CMK (cell line): ENCODE data around the gene NUPR1.
"Not testable (repeated sequence)": the region's sequence is repeated elsewhere in the genome, so short reads cannot be mapped to it uniquely, and the experiment has no call there.

ENCODE experiments used
- DNase-seq: peaks from one replicate; pipeline ENCODE4 v3.0.0-alpha.2; 2010; ENCODE audit warnings: low read depth

Gene NUPR1, protein sequence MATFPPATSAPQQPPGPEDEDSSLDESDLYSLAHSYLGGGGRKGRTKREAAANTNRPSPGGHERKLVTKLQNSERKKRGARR

GRCh38 chr16:28538733-28539596 lies at the start of gene NUPR1:
NUPR1 (minus strand) TSS chr16:28538974; CDS start chr16:28538907, 67 bp downstream.
- DNase-seq: no peak

- DNase-seq: no peak
Measured at GRCh38 chr16:28587386-28587785, 48.6 kb upstream of the NUPR1 start.

GRCh38 chr16:28586466-28586865 lies 47.7 kb upstream of the NUPR1 start:
- no peak for DNase-seq

DNA sequence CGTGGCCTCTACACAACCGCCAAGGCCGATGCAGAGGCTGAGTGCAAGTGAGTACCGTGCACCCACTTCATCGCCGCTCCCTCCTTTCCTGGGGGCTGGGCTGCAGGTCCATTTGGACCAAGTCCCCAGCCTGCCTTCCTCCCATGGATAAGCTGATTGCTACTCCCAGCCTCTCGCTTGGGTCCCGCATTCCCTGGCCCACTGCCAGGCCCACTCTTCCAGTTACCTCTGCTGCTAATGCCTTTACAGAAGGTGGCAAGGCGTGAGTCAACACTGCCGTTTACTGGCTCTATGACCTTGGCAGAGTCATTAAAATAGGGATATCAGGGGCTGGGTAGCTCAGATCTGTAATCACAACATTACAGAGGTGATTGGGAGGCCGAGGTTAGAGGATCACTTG lies 46.9 kb upstream of the NUPR1 start:
- DNase-seq: no peak

DNA sequence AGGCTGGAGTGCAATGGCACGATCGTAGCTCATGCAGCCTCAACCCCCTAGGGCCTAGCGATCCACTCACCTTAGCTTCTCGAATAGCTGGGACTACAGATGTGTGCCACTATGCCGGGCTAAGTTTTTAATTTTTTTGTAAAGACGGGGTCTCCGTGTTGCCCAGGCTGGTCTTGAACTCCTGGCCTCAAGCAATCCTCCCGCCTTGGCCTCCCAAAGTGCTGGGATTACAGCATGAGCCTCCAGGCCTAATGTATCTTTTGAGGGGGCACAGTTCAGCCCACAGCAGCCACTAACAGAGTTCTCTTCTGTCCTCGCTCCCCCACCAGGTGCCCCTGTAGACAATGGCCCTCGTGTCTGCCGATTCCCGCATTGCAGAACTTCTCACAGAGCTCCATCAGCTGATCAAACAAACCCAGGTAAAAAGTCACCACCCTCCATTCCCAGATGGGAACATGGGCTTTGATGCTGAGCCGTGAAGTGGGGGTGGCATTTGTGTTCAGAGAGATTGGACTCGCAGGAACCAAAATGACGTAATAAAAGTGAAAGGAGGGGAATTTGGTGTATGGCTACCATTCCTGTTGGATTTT lies 42.0 kb upstream of the NUPR1 start:
- DNase-seq: no peak

DNA sequence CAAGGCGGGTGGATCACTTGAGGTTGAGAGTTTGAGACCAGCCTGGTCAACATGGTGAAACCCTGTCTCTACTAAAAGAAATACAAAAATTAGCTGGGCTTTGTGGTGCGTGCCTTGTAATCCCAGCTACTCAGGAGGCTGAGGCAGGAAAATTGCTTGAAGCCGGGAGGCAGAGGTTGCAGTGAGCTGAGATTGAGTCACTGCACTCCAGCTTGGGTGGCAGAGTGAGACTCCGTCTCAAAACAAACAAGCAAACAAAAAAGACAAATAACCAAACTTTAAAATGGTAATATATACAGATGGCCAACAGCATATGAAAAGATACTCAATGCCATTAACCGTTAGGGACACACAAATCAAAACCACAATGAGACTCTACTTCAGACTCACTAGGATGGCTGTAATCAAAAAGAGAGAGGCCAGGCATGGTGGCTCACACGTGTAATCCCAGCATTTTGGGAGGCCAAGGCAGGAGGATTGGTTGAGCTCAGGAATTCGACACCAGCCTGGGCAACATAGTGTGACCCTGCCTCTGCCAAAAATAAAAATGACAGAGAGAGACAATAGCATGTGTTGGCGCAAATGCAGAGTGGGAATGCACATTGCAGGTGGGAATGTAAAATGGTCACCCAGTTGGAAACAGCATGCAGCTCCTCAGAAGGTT lies 36.8 kb upstream of the NUPR1 start:
- DNase-seq: no peak

DNA sequence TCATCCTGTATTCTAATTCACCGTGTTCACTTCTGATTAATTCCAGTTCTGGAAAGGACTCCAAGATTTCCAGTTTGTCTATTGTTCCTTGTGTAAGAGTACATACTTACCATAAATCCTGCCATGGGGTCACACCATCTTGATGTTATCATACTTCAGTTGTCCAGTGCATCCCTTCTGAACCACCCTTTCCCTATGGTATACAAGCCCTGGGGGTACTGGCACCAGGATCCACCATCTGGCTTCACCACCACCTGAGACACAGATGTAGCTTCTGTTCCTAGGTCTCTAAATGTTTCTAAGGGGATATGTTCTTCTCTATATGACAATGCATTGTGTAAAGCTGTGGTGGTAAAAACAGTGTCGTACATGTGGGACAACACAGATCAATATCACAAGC lies 36.2 kb upstream of the NUPR1 start:
- no peak for DNase-seq

GRCh38 chr16:28573738-28574718 lies 35.3 kb upstream of the NUPR1 start:
- DNase-seq: no peak

DNA sequence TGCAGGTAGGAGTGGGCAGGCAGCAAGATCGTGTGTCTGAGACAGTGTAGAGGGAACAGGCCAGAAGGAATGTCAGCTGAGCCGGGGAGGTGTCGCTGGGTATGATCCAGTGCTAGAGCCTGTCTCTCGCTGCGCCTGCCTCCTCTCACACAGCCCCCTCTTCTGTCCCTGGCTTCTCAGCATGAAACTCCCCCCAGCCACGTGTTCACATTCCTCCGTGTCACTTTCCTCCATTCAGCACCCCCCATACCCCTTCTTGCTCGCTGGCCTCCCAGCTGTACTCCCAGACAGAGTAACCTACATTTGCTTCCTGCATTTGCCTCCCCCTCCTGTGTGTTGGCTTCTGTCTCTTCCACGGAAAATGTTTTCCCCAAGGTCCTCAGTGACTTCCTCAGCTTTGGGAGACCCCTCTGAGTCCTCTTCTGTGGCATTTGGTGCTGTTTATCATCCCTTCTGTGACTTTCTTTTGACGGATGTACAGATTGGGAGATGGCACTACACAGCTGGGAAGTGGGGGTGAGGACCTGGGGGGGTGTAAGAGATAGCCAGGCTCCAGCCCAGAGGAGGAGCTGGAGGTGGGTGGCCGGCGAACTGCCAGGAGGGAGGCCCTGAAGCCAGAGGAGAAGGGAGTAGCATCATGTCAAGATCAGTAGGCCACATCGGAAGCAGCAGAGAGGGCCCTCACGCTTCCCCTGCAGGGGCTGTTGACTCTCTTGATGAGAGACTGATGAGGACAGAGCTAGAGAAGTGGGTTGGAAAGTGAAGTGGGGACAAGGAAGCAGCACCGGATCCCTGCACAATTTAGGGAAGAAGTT lies 34.1 kb upstream of the NUPR1 start:
- no peak for DNase-seq

DNA sequence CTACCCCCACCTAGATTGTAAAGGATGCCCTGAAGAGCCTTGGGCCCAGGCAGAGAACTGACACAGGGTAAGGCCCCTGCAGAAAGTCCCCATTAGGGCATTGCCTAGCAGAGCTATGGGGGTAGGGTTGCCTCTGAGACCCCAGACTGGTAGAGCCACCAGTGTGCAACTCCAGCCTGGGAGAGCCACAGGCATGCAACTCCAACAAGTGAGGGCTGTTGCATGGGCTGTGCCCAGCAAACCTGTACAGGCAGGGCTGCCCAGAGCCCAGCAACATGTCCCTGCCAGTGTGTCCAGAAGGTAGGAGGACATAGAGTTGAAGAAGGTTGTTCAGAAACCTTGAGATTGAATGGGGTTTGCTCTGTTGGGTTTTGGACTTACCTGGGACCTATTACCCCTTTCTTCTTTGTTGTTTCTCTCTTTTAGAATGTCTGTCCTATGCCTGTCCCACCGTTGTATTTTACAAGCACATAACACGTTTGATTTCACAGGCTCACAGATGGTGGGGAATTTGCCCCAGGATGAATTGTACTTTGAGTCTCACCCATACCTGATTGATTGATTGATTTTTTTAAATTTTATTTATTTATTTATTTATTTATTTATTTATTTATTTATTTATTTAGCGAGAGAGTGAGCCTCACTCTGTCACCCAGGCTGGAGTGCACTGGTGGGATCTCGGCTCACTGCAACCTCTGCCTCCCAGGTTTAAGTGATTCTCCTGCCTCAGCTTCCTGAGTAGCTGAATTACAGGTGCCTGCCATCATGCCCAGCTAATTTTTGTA lies 31.4 kb upstream of the NUPR1 start:
- DNase-seq: no peak

- no peak for DNase-seq
Measured at GRCh38 chr16:28569021-28569420, 30.2 kb upstream of the NUPR1 start.

DNA sequence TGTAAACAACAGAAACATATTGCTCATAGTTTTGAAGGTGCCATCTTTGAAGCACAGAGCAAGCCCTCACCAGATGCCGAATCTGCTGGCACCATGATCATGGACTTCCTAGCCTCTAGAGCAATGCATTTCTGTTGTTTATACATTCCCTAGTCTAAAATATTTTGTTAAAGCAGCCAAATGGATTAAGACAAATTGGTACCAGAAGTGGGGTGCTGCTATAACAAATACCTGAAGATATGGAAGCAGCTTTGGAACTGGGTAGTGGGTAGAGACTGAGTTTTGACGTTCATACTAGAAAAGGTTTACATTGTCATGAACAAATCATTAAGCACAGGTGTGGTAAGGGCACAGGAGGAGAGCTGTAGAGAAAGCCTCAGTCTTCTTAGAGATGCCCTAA lies 28.5 kb upstream of the NUPR1 start:
- DNase-seq: no peak

GRCh38 chr16:28566233-28566925 lies 27.6 kb upstream of the NUPR1 start:
- DNase-seq: not testable (repeated sequence)

- no peak for DNase-seq
Measured at GRCh38 chr16:28563218-28563617, 24.4 kb upstream of the NUPR1 start.

- no peak for DNase-seq
Measured at GRCh38 chr16:28562199-28562598, 23.4 kb upstream of the NUPR1 start.

GRCh38 chr16:28561557-28562187 lies 22.9 kb upstream of the NUPR1 start:
- no peak for DNase-seq

- no peak for DNase-seq
Measured at GRCh38 chr16:28558456-28558855, 19.7 kb upstream of the NUPR1 start.

- DNase-seq: no peak
Measured at GRCh38 chr16:28556914-28557320, 18.1 kb upstream of the NUPR1 start.

- DNase-seq: no peak
Measured at GRCh38 chr16:28555561-28555960, 16.8 kb upstream of the NUPR1 start.
